HepG2 (cell line): ENCODE results near the gene CDK11B. TPM values are rescaled to one million over a fixed set of nuclear protein-coding genes. Genes with fewer than 3 reads are reported as not detected.

Source experiments
- ATAC-seq: fragments of 200-7000 bp; cut with Tn5 transposase; 3 replicates; pipeline ENCODE4 v1.9.1; 2020; ENCODE audit warnings: mild to moderate bottlenecking, moderate library complexity
- BruUV-seq: library from RNA; stranded (reverse); fragments of 400-500 nt; replicated peaks from 2 replicates; lab custom pipeline; 2021; lab: Mats Ljungman, UMichigan
- CTCF ChIA-PET: fragments of 300-600 bp; formaldehyde crosslinking; extraction: SDS; loops from one replicate; lab custom pipeline; 2021; ENCODE audit warnings: low total read pairs, inconsistent platforms, low intra/inter-chr PET ratio; lab: Yijun Ruan, JAX
- POLR2A ChIA-PET: fragments of 350-600 bp; sonication (Branson Sonifier 250); formaldehyde crosslinking; loops from one replicate; lab custom pipeline; 2020; ENCODE audit warnings: antibody characterized with exemption, inconsistent platforms; lab: Yijun Ruan, JAX
- DNase-seq: peaks from one replicate; pipeline ENCODE4 v3.0.0-alpha.2; 2015; ENCODE audit warnings: low spot score
- FAIRE-seq: peaks from 3 replicates; lab custom pipeline; 2011; peaks lifted over from hg19 to GRCh38; lab: Jason Lieb, UNC
- H2AFZ ChIP-seq: one replicate; pipeline ENCODE4 v1.6.1; 2011; ENCODE audit warnings: low read length, inconsistent platforms
- H3K27ac ChIP-seq: fragments of 300-600 bp; 3 replicates; pipeline ENCODE4 v1.8.0; 2011; ENCODE audit warnings: mixed run types, mild to moderate bottlenecking, mixed read lengths, low read length, inconsistent platforms; ENCODE audit not compliant: insufficient read depth; ENCODE audit errors: extremely low read length
- H3K27me3 ChIP-seq, 2 experiments: fragments of 200-600 bp in 1 of 2; 2 replicates in 1 of 2; 3 replicates in 1 of 2; pipeline versions ENCODE4 v1.6.0 to v1.8.0; 2011; ENCODE audit warnings: low read length in 2 of 2, mild to moderate bottlenecking in 2 of 2, moderate library complexity in 2 of 2, inconsistent platforms in 1 of 2; ENCODE audit not compliant: insufficient read depth in 2 of 2, control insufficient read depth in 1 of 2
- H3K36me3 ChIP-seq, 2 experiments: fragments of 200-600 bp in 1 of 2; replicated peaks in 1 of 2; 2 replicates in 1 of 2; 3 replicates in 1 of 2; pipeline versions ENCODE4 v1.5.1 to v1.8.0; 2011; ENCODE audit warnings: low read length in 2 of 2, inconsistent platforms in 1 of 2; ENCODE audit not compliant: insufficient read depth in 2 of 2, control insufficient read depth in 1 of 2
- H3K4me1 ChIP-seq: 2 replicates; pipeline ENCODE4 v1.5.1; 2012; ENCODE audit warnings: low read length, inconsistent platforms; ENCODE audit not compliant: insufficient read depth
- H3K4me2 ChIP-seq: 2 replicates; pipeline ENCODE4 v1.6.0; 2011; ENCODE audit warnings: low read depth, low read length, inconsistent platforms
- H3K4me3 ChIP-seq, 3 experiments: fragments of 200-600 bp in 1 of 3; sonication (generic), shearing (Covaris generic) in 1 of 3; replicated peaks in 1 of 3; 2 replicates each; pipeline ENCODE4 v1.5.1; 2011 to 2016; ENCODE audit warnings: low read length in 3 of 3, inconsistent platforms in 2 of 3, low read depth in 2 of 3, mild to moderate bottlenecking in 2 of 3, control low read depth in 1 of 3, mixed read lengths in 1 of 3; ENCODE audit not compliant: insufficient read depth in 1 of 3
- H3K79me2 ChIP-seq: one replicate; pipeline ENCODE4 v1.6.1; 2011; ENCODE audit warnings: low read length, inconsistent platforms; ENCODE audit not compliant: insufficient read depth
- H3K9ac ChIP-seq: 2 replicates; pipeline ENCODE4 v1.6.0; 2011; ENCODE audit warnings: mild to moderate bottlenecking, low read depth, low read length, inconsistent platforms; ENCODE audit not compliant: insufficient read depth
- H3K9me3 ChIP-seq: 2 replicates; pipeline ENCODE4 v1.5.1; 2012; ENCODE audit warnings: mild to moderate bottlenecking, low read length
- H4K20me1 ChIP-seq: 2 replicates; pipeline ENCODE4 v1.6.0; 2011; ENCODE audit warnings: inconsistent platforms, mild to moderate bottlenecking, low read length, moderate library complexity; ENCODE audit not compliant: insufficient read depth
- AHR ChIP-seq: IDR thresholded peaks from 2 replicates; pipeline ENCODE4 v1.6.1; 2018; ENCODE audit warnings: missing genetic modification reagents, missing compliant biosample characterization
- AKAP8 ChIP-seq: sonication (generic); formaldehyde crosslinking; IDR thresholded peaks from 2 replicates; pipeline ENCODE4 v1.5.1; 2020; ENCODE audit warnings: mild to moderate bottlenecking, missing genetic modification reagents
- CREB1 ChIP-seq, 2 experiments: fragments of 450-650 bp in 1 of 2; IDR thresholded peaks; 2 replicates each; pipeline ENCODE4 v1.6.1; 2016 to 2017; ENCODE audit warnings: control low read depth in 1 of 2, mild to moderate bottlenecking in 1 of 2, missing compliant biosample characterization in 1 of 2, missing genetic modification characterization in 1 of 2
- KLF13 ChIP-seq: sonication (generic); formaldehyde crosslinking; IDR thresholded peaks from 2 replicates; pipeline ENCODE4 v1.4.0; 2020; ENCODE audit warnings: mild to moderate bottlenecking, missing genetic modification reagents
- SETDB1 ChIP-seq: sonication (generic); formaldehyde crosslinking; IDR thresholded peaks from 2 replicates; pipeline ENCODE4 v1.5.1; 2020; ENCODE audit warnings: missing genetic modification reagents, mild to moderate bottlenecking, borderline replicate concordance
- ZFP62 ChIP-seq: sonication (generic); formaldehyde crosslinking; IDR thresholded peaks from 2 replicates; pipeline ENCODE4 v1.4.0; 2020; ENCODE audit warnings: missing genetic modification reagents
- ZNF235 ChIP-seq: sonication (generic); formaldehyde crosslinking; IDR thresholded peaks from 2 replicates; pipeline ENCODE4 v1.8.1; 2023; ENCODE audit warnings: mild to moderate bottlenecking, missing genetic modification reagents, borderline replicate concordance
- ZNF3 ChIP-seq: IDR thresholded peaks from 2 replicates; pipeline ENCODE4 v1.7.0; 2017; ENCODE audit warnings: inconsistent platforms
- WGBS: methylation state at CpG from one replicate; pipeline ENCODE4 v1.1.6; 2017; ENCODE audit warnings: low lambda C conversion rate; 5-methylcytosine and 5-hydroxymethylcytosine counted together
- in situ Hi-C: cut with HindIII; loops from 2 replicates; pipeline ENCODE4 v1.10.0; 2017; ENCODE audit warnings: low pct_unique_long_range_greater_than_20kb; ENCODE audit not compliant: extremely low pct_ligation_motif_present
- intact Hi-C: fragments of 100-400 bp; cut with micrococcal nuclease; formaldehyde crosslinking; loops from one replicate; pipeline ENCODE4 v1.10.0; 2022; ENCODE audit not compliant: unreplicated experiment
- polyA plus RNA-seq, 8 experiments: library from polyadenylated mRNA; depleted of rRNA in 3 of 8; stranded (reverse) in 7 of 8; unstranded in 1 of 8; fragments of >200 nt; fragmentation: Illumina TruSeq in 4 of 8; extraction: Trizol in 4 of 8; gene quantifications; 2 replicates each; pipeline versions ENCODE4 v1.2.1 to v1.2.3, GENCODE V29; 2011 to 2016; ENCODE audit warnings: low read depth in 4 of 8, missing spikeins in 1 of 8, mixed read lengths in 1 of 8; ENCODE audit not compliant: insufficient read depth in 1 of 8
- total RNA-seq, 5 experiments: library from RNA; depleted of rRNA; stranded (reverse); fragments of >200 nt; fragmentation: Illumina TruSeq; extraction: Trizol; gene quantifications; 2 replicates each; pipeline ENCODE4 v1.2.3, GENCODE V29; 2016; ENCODE audit warnings: low read depth in 1 of 5
- TF ChIP-seq, protein P1 (sequence below): sonication (generic); formaldehyde crosslinking; IDR thresholded peaks from 2 replicates; pipeline ENCODE4 v1.5.0; 2020; ENCODE audit warnings: missing genetic modification reagents
- TF ChIP-seq, protein P2 (sequence below): sonication (generic); formaldehyde crosslinking; IDR thresholded peaks from 2 replicates; pipeline ENCODE4; 2020; ENCODE audit warnings: missing genetic modification reagents, mild to moderate bottlenecking, borderline replicate concordance
- TF ChIP-seq, protein P3 (sequence below), 2 experiments: fragments of 450-650 bp in 1 of 2; sonication (generic) in 1 of 2; formaldehyde crosslinking; IDR thresholded peaks; 2 replicates each; pipeline versions ENCODE4 v1.5.0 to v1.8.0; 2020 to 2022; ENCODE audit warnings: mild to moderate bottlenecking in 1 of 2, missing genetic modification reagents in 1 of 2
- TF ChIP-seq, protein P4 (sequence below): sonication (generic); formaldehyde crosslinking; IDR thresholded peaks from 2 replicates; pipeline ENCODE4 v1.4.0; 2020; ENCODE audit warnings: missing genetic modification reagents, borderline replicate concordance
- TF ChIP-seq, protein P5 (sequence below): IDR thresholded peaks from 2 replicates; pipeline ENCODE4 v1.6.1; 2016; ENCODE audit warnings: missing genetic modification reagents, missing compliant biosample characterization

The CDK11B gene
- total and polyA plus RNA-seq, 2 of the 13 experiments (the other 11 are each of a cell fraction or from before 2014, with no cell fraction given): 3.6 to 15.1 TPM

DNA sequence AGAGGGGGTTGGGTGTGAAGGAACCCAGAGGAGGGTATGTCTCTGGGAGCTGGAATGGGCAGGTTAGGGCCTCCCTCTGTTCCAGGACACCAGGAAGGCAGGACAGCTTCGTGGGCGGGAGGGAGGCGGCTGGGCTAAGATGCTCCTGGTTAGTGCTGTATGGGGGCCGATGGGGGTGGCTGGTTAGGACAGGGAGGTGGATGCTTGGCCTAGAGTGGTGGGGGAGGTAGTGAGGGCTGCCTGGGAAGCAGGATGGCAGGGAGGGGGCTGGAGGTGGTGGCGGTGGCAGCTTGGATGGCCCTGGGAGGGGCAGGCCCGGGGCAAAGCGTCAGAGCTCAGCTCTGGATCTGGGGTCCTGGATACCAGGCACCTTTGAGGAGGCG is 33.0 kb downstream of the CDK11B start:
- ChIA-PET POLR2A (no interaction called here), CTCF (no interaction called here)
- no peaks in the 10 kb centered on the region for H4K20me1 ChIP-seq
- H3K9ac ChIP-seq: no peak overlapping the region
- no peak overlapping the region for H2AFZ ChIP-seq
- no peaks in the 10 kb centered on the region for H3K79me2 ChIP-seq
- ATAC-seq (no peak), FAIRE-seq (no peak), DNase-seq (no peak)
- no peak overlapping the region for H3K27ac ChIP-seq
- WGBS: 92% methylated on average over 7 of the region's 8 CpGs
- BruUV-seq: no TSS peak
- no peaks in the 10 kb centered on the region for H3K27me3 ChIP-seq
- H3K4me1 ChIP-seq: no peaks in the 10 kb centered on the region
- intact Hi-C loops: no loop called here
- in situ Hi-C loops: no loop called here
- no peak overlapping the region for H3K4me3 ChIP-seq
- H3K4me2 ChIP-seq: no peak overlapping the region
- peaks cover 0 to 2% of the 10 kb centered on the region in 2 experiments; a peak in 1 of 5 replicates for H3K36me3 ChIP-seq
- H3K9me3 ChIP-seq: no peaks in the 10 kb centered on the region
- TF ChIP-seq ZFP62 (CRISPR knock-in tag) (no peak), AHR (no peak), KLF13 (CRISPR knock-in tag) (no peak), ZNF3 (CRISPR knock-in tag) (no peak), AKAP8 (no peak), ZNF235 (CRISPR knock-in tag) (no peak), CREB1 (IDR thresholded peaks at IDR 0.05) (no peak), CREB1 (CRISPR knock-in tag; IDR thresholded peaks at IDR 0.05) (no peak), SETDB1 (CRISPR knock-in tag) (no peak)
- TF ChIP-seq, protein P1, sequence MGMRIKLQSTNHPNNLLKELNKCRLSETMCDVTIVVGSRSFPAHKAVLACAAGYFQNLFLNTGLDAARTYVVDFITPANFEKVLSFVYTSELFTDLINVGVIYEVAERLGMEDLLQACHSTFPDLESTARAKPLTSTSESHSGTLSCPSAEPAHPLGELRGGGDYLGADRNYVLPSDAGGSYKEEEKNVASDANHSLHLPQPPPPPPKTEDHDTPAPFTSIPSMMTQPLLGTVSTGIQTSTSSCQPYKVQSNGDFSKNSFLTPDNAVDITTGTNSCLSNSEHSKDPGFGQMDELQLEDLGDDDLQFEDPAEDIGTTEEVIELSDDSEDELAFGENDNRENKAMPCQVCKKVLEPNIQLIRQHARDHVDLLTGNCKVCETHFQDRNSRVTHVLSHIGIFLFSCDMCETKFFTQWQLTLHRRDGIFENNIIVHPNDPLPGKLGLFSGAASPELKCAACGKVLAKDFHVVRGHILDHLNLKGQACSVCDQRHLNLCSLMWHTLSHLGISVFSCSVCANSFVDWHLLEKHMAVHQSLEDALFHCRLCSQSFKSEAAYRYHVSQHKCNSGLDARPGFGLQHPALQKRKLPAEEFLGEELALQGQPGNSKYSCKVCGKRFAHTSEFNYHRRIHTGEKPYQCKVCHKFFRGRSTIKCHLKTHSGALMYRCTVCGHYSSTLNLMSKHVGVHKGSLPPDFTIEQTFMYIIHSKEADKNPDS (CRISPR knock-in tag): no peak
- TF ChIP-seq, protein P2, sequence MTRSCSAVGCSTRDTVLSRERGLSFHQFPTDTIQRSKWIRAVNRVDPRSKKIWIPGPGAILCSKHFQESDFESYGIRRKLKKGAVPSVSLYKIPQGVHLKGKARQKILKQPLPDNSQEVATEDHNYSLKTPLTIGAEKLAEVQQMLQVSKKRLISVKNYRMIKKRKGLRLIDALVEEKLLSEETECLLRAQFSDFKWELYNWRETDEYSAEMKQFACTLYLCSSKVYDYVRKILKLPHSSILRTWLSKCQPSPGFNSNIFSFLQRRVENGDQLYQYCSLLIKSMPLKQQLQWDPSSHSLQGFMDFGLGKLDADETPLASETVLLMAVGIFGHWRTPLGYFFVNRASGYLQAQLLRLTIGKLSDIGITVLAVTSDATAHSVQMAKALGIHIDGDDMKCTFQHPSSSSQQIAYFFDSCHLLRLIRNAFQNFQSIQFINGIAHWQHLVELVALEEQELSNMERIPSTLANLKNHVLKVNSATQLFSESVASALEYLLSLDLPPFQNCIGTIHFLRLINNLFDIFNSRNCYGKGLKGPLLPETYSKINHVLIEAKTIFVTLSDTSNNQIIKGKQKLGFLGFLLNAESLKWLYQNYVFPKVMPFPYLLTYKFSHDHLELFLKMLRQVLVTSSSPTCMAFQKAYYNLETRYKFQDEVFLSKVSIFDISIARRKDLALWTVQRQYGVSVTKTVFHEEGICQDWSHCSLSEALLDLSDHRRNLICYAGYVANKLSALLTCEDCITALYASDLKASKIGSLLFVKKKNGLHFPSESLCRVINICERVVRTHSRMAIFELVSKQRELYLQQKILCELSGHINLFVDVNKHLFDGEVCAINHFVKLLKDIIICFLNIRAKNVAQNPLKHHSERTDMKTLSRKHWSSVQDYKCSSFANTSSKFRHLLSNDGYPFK (CRISPR knock-in tag): no peak
- TF ChIP-seq, protein P3, sequence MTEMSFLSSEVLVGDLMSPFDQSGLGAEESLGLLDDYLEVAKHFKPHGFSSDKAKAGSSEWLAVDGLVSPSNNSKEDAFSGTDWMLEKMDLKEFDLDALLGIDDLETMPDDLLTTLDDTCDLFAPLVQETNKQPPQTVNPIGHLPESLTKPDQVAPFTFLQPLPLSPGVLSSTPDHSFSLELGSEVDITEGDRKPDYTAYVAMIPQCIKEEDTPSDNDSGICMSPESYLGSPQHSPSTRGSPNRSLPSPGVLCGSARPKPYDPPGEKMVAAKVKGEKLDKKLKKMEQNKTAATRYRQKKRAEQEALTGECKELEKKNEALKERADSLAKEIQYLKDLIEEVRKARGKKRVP (CRISPR knock-in tag; IDR thresholded peaks at IDR 0.05): no peak
- TF ChIP-seq, protein P4, sequence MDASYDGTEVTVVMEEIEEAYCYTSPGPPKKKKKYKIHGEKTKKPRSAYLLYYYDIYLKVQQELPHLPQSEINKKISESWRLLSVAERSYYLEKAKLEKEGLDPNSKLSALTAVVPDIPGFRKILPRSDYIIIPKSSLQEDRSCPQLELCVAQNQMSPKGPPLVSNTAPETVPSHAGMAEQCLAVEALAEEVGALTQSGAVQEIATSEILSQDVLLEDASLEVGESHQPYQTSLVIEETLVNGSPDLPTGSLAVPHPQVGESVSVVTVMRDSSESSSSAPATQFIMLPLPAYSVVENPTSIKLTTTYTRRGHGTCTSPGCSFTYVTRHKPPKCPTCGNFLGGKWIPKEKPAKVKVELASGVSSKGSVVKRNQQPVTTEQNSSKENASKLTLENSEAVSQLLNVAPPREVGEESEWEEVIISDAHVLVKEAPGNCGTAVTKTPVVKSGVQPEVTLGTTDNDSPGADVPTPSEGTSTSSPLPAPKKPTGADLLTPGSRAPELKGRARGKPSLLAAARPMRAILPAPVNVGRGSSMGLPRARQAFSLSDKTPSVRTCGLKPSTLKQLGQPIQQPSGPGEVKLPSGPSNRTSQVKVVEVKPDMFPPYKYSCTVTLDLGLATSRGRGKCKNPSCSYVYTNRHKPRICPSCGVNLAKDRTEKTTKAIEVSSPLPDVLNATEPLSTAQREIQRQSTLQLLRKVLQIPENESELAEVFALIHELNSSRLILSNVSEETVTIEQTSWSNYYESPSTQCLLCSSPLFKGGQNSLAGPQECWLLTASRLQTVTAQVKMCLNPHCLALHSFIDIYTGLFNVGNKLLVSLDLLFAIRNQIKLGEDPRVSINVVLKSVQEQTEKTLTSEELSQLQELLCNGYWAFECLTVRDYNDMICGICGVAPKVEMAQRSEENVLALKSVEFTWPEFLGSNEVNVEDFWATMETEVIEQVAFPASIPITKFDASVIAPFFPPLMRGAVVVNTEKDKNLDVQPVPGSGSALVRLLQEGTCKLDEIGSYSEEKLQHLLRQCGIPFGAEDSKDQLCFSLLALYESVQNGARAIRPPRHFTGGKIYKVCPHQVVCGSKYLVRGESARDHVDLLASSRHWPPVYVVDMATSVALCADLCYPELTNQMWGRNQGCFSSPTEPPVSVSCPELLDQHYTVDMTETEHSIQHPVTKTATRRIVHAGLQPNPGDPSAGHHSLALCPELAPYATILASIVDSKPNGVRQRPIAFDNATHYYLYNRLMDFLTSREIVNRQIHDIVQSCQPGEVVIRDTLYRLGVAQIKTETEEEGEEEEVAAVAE (CRISPR knock-in tag): no peak
- TF ChIP-seq, protein P5, sequence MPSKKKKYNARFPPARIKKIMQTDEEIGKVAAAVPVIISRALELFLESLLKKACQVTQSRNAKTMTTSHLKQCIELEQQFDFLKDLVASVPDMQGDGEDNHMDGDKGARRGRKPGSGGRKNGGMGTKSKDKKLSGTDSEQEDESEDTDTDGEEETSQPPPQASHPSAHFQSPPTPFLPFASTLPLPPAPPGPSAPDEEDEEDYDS: no peak
